ENCODE data around the gene AACS.

GRCh38 chr12:125136702-125137101 is 71.5 kb downstream of the AACS start:
- TF ChIP-seq, protein P1, sequence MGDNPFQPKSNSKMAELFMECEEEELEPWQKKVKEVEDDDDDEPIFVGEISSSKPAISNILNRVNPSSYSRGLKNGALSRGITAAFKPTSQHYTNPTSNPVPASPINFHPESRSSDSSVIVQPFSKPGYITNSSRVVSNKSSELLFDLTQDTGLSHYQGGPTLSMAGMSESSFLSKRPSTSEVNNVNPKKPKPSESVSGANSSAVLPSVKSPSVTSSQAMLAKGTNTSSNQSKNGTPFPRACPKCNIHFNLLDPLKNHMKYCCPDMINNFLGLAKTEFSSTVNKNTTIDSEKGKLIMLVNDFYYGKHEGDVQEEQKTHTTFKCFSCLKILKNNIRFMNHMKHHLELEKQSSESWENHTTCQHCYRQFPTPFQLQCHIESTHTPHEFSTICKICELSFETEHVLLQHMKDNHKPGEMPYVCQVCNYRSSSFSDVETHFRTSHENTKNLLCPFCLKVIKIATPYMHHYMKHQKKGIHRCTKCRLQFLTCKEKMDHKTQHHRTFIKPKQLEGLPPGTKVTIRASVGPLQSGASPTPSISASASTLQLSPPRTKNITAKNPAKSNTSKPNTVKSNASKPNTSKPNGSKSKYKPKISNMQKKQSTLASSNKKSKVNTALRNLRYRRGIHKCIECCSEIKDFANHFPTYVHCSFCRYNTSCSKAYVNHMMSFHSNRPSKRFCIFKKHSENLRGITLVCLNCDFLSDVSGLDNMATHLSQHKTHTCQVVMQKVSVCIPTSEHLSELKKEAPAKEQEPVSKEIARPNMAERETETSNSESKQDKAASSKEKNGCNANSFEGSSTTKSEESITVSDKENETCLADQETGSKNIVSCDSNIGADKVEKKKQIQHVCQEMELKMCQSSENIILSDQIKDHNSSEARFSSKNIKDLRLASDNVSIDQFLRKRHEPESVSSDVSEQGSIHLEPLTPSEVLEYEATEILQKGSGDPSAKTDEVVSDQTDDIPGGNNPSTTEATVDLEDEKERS (tag by site-specific recombination; IDR thresholded peaks at IDR 0.05) = no peak
- no peak for TF ChIP-seq ZNF692 (tag by site-specific recombination; IDR thresholded peaks at IDR 0.05)
- no peak for TF ChIP-seq PRDM1 (tag by site-specific recombination; IDR thresholded peaks at IDR 0.05)
- no peak for TF ChIP-seq ZNF776 (tag by site-specific recombination; IDR thresholded peaks at IDR 0.05; ENCODE audit: borderline replicate concordance)
